OCI-LY7 (cell line): ENCODE results near the gene MTFMT.

Source experiments
- CTCF ChIP-seq: fragments of 200-600 bp; sonication (generic); conservative IDR thresholded peaks from 2 replicates; pipeline ENCODE4 v1.5.1; 2014; ENCODE audit warnings: mild to moderate bottlenecking, antibody characterized with exemption, low read length, moderate library complexity, mixed read lengths
- EZH2phosphoT487 ChIP-seq: fragments of 200-600 bp; sonication (generic); IDR thresholded peaks from 2 replicates; pipeline ENCODE4 v1.6.1; 2018; ENCODE audit warnings: low read depth, borderline replicate concordance, mild to moderate bottlenecking, mixed run types, antibody characterized with exemption, low read length, moderate library complexity, mixed read lengths

GRCh38 chr15:65004993-65005392 lies 24.4 kb downstream of the MTFMT start:
- TF ChIP-seq CTCF (no peak), EZH2phosphoT487 (no peak)
